GM18511 (cell line): Measurements from ENCODE around the gene GDF7.

Source experiments
- ATAC-seq: cut with Tn5 transposase; IDR thresholded peaks from one replicate; pipeline ENCODE4 v1.9.1; 2021; ENCODE audit warnings: mild to moderate bottlenecking, moderate library complexity; ENCODE audit not compliant: unreplicated experiment

The GDF7 gene

GRCh38 chr2:20642055-20642971 lies 24.6 kb upstream of the GDF7 start:
- ATAC-seq: peak; percentile 95

- no peak for ATAC-seq
Observed at GRCh38 chr2:20643060-20643459, 23.9 kb upstream of the GDF7 start.

- ATAC-seq: no peak
Observed at GRCh38 chr2:20643826-20644225, 23.1 kb upstream of the GDF7 start.

- no peak for ATAC-seq
Observed at GRCh38 chr2:20645301-20645701, 21.6 kb upstream of the GDF7 start.

GRCh38 chr2:20645761-20646160 lies 21.2 kb upstream of the GDF7 start:
- no peak for ATAC-seq

DNA sequence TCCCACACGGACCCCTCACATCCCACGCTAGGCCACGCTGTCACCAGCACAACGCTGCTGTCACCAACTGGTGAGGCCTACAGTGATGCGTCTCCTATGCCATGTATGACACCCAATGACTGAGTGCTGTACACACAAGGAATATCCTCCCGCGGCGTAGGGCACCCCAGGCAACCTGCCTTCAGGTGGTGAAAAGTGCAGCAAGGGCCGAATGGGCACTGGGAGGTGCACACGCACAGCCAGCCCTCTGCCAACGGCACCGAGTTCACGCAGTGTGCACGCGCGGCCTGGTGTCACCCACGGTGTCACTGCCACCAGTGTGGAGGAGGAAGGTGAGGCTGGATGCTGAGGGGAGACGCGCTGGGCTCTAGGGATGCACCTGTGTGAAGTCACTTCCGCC lies 20.5 kb upstream of the GDF7 start:
- no peak for ATAC-seq

DNA sequence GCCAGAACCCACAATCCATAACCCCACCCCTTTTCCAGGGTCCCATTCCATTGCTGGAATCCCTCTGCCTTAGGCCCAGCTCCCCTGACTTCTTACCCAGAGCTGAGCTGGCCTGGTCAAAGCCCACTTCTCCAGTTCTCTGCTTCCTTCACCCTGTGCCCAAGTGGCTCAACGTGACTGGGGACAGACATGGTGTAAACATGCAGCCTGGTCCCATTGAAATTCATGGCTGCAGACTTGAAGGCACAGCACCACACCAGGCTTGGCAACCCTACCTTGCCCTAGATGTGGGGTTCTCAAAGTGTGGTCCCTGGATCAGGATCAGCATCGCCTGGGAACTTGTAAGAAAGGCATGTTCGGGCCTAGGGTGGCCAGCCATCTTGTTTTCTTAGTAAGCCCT lies 19.7 kb upstream of the GDF7 start:
- no peak for ATAC-seq

GRCh38 chr2:20647738-20648137 lies 19.2 kb upstream of the GDF7 start:
- no peak for ATAC-seq

GRCh38 chr2:20648206-20648605 lies 18.7 kb upstream of the GDF7 start:
- no peak for ATAC-seq

GRCh38 chr2:20648831-20649230 lies 18.1 kb upstream of the GDF7 start:
- ATAC-seq: no peak

GRCh38 chr2:20649576-20649975 lies 17.4 kb upstream of the GDF7 start:
- ATAC-seq: no peak

- ATAC-seq: no peak
Observed at GRCh38 chr2:20649976-20650375, 17.0 kb upstream of the GDF7 start.

DNA sequence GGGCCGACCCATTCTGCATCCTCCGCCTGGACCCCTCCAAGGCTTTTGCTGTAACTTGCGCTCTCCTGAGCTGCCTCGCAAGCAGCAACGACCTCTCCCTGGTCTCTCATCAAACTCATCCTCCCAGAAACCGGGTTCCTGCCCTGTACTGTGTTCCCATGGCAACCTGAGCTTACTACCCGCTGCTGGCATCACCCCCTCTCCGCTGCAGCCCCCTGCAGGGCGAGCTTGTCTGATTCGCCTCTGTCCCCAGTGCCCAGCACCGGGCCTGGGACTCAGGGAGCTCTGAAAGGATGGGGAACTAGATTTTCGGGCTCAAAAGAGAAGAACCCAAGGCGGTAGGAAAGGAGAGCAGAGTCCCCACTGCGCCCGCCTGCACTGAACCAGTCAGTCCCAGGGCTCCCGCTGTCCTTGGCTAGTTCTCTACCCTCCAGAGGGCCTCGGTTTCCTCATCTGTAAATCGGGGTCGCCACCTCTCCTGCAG lies 16.5 kb upstream of the GDF7 start:
- ATAC-seq: peak; percentile 27

- ATAC-seq: peak; percentile 96
Observed at GRCh38 chr2:20650877-20651730, 15.8 kb upstream of the GDF7 start, which contains the start of gene HS1BP3. TSS of gene HS1BP3 (minus strand) at chr2:20651098. CDS start at chr2:20651063, 35 bp downstream.

- ATAC-seq: no peak
Observed at GRCh38 chr2:20651731-20652099, 15.2 kb upstream of the GDF7 start.

DNA sequence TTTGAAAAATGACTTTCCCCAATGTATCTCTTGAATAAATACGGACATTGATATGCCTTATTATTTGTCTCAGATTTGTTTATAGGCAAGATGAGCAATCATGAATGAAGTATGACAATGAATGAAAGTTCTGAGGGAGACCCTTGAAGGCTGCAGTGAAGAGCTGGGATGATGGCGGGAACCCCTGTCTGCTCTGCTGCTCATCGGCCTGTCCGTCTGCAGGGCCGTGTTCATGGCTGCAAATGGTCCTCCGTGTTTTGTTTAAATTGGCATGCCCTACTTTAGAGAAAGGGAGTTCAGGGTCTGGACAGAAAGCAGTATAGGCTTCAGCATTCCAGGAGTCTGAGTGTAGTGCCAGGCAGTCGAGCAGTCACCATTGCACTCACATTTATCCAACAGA lies 14.8 kb upstream of the GDF7 start:
- ATAC-seq: no peak

GRCh38 chr2:20652673-20653575 lies 14.0 kb upstream of the GDF7 start:
- no peak for ATAC-seq

DNA sequence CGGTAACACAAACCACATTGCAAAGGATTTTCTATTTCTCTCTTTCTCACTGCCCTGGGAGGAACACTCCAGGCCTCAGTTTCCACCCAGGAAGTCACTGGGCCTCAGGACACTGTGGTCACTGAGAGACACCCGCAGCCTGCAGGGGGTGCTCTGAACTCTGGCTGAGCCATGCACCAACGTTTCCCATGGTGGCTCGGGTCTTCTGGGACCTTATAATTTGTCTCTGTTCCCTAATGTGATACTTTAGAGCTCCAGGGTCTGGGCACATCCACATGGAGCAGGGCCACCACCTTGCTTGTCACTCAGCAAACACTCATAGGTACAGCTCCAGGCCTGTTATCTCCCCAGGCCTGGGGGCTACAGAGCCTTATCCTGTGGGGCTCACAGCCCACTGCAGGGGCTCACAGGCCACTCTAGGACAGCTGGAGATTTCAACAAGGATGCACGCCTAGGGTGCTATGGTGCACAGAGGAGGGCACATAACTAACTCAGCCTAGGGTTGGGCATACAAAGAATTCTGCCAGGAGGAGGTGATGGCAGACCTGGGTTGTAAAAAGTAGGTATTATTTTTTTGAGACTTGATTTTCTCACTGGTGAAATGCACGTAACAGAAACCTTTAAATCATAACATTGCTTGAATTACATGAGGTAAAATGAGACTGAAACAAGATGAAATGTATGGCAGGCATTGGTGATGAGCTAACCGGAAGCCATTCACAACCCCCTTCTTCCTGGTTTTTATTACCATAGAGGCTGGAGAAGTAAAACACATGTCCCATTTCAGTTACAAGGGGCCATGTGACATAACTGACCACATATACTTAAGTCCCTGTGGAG lies 13.0 kb upstream of the GDF7 start:
- no peak for ATAC-seq

DNA sequence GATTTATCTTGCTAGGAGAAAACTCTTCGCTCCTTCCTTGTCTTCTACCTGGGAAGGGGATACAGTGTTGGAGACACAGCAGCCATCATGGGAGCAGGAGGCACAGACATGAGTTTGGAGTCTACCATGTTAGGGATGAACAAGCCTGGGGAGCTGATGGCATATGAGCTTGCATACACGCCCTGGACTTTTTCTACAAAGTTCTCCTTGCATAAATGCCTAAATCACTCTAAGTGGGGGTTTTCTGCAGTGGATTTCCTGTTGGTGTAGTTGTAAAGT lies 12.5 kb upstream of the GDF7 start:
- no peak for ATAC-seq

- no peak for ATAC-seq
Observed at GRCh38 chr2:20656561-20656960, 10.4 kb upstream of the GDF7 start.
